HG03460 (cell line): ENCODE measurements around the gene NHERF2.

Experiments
- ATAC-seq: cut with Tn5 transposase; IDR thresholded peaks from one replicate; pipeline ENCODE4 v1.9.1; 2021; ENCODE audit not compliant: unreplicated experiment

The NHERF2 gene

DNA sequence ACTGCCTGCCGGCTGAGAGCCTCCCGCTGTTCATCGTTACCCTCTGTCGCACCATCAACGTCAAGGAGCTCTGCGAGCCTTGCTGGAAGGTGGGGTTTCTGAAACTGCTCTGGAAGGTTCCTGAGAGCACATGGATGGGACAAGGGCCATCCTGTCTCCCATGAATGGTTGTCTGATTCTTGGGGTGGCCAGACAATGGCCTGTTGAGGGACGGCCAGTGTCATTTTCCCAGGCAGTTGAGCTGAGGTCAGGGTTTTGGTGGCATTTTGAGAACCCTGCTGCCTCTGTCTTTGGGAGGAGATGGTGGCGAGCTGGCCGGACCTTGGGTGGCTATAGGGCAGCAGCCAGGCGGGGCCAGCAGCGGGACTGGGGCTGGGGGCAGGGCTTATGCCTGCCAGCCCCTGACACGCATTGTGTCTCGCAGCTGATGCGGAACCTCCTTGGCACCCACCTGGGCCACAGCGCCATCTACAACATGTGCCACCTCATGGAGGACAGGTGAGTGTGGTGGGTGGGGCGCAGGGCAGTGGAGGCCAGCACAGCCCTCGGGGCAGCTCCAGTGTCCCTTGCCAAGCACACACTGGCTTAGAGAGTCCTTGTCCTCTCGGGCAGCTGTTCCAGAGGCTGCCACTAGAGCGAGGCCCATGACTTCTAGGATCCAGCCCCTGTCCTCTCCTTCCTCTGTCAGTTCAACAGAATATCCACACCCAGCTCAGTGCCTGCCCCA, 30.1 kb downstream of the NHERF2 start:
- ATAC-seq, result no peak

DNA sequence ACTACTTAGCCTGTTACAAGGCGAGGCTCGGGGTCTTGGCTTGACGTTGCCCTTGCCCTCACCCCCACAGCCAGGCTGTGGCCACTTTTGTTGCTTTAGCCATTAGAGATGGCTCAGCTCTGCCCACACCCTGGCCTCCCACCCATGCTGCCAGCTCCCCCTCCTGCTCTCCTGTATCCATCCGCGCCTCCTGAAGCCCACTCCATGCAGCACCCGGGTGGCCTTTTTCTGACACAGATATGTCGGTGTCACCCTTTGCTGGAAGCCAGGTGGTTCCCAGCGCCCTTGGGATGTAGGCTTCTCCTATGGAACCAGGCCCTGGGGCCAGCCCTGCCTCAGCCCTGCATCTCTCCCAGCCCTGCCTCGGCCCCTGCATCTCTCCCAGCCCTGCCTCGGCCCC, 30.7 kb downstream of the NHERF2 start:
- ATAC-seq, result no peak

DNA sequence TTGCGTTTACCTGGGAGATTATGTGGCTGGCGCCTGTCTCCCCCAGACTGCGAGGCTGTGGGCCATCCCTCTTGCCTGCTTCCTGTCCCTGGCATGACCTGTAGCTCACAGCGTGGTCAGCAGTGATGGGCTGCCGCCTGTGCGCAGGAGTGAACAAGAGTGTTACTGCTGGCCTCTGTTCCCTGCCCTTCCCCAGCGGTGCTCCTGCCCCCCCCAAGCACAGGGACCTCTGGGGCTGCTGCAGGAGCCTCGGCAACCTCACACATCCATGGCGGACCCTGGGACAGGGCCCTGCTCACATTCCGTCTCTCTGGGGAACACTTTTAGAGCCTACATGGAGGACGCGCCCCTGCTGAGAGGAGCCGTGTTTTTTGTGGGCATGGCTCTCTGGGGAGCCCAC, 31.7 kb downstream of the NHERF2 start:
- ATAC-seq, result no peak

DNA sequence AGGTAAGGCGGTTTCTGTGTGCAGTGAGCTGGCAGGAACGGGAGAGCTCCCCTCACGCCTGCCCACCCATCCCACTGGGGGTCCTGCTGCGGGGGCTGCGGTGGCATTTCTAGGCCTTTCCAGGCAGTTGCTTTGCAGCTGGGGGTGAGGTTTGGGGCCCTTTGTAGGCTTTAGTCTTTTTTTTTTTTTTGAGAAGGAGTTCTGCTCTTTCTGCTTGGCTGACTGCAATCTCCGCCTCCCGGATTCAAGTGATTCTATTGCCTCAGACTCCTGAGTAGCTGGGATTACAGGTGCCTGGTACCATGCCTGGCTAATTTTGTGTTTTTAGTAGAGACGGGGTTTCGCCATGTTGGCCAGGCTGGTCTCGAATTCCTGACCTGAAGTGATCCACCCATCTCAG, 32.2 kb downstream of the NHERF2 start:
- no peak for ATAC-seq

DNA sequence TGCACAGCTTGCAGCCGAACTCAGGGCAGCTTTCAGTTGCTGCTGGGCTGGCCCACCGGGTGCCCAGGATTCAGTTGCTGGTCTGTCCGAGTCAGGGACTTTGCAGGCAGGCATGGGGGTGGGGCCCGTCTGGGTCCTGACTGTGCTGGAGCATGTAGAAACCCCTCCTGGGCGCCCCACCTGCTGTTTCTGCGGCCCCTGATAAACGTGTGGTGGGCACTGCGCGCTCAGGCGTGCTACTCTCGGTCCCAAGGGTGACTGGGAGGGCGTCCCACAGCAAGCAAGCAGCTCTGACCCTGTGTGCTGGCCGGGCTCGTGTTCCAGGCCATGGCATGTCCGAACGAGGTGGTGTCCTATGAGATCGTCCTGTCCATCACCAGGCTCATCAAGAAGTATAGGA, 33.6 kb downstream of the NHERF2 start:
- no peak for ATAC-seq

DNA sequence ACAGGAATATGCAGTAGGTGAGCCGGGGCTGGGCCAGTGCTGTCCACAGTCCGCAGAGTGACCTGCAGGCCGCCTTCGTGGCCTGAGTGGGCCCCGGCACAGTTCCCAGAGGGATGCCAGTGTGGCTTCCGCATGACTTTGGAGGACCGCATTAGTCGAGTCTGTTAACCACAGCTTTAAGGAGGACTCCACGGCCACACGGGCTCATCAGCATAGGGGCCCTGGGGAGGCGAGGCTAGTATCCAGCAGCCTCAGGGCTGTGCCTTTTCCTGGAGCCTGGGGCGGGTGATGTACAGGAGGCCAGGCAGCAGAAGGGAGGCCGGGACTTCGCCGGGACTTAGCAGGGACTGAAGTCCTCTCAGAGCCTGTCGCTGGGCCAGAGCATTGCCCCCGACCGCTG, 34.3 kb downstream of the NHERF2 start:
- ATAC-seq, result no peak

DNA sequence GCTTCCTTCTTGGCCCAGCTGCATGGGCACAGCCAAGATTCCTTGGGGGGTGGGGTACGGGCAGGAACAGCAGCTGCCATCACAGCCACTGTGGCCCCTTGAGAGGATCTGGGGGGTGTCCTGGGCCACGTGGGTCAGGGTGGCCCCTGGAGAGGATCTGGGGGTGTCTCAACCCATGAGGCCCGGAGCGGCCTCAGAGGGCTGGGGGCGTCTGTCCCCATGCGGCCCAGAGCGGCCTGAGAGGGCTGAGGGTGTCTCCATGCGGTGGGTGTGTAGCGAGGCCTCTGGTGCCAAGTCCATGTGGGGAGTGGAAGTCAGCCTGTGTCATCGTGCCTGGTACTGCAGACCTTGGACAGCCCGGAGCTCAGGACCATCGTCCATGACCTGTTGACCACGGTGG, 34.8 kb downstream of the NHERF2 start:
- no peak for ATAC-seq

DNA sequence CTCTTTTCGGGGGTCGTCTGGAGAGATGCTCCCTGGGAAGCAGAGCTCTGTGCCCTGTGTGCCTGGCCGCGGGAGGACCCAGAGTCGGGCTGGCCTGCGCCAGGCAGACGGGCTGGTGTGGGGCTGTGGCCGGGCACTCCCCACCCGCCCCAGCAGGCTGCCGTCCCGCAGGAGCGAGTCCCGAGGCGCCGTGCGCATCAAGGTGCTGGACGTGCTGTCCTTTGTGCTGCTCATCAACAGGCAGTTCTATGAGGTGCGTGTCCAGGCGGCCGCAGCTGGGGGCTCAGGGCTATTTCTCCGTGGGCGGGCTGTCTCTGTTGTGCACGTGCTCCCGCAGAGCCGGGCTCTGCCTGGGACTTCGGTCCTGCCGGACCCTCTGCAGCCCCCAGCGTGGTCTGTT, 36.1 kb downstream of the NHERF2 start:
- no peak for ATAC-seq

DNA sequence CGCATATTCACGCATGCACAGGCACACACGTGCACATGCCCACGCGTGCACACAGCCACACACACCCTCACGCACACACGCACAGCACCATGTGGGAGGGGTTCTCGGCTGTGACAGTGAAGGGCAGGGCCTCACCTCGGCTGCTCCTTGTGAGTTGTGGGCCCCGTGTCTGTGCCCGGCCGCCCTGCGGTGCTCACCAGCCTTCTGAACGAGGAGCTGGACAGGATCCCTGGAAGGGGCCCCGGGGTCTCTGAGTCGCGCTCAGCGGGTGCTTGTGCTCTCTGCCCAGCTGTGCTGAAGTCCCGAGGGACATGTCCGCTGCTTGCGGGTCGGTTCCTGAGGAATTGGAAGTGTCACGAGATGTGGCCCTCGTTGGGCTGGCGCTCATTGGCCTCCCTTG, 37.2 kb downstream of the NHERF2 start:
- no peak for ATAC-seq

DNA sequence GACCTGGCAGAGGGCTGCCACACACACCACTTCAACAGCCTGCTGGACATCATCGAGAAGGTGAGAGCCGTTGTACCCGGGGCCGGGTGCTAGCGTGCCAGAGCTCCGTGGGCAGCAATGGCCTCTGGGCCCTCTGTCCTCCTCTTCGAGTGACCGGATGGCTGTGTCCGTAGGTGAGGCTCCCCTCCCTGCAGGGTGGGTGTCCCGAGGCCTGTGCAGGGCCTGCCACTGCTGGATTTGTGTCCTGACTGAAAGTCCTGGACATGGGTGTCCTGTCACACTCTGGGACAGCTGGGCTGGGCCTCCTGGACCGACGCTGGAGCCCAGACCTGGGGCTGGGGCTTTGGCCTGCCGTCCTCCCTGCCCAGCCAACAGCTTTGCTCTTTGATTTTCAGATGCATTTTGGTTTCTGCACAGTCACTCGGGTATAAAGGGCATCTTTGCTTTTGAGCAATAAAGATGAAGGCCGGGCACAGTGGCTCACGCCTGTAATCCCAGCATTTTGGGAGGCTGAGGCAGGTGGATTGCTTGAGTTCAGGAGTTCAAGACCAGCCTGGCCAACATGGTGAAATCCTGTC, 37.8 kb downstream of the NHERF2 start:
- no peak for ATAC-seq

DNA sequence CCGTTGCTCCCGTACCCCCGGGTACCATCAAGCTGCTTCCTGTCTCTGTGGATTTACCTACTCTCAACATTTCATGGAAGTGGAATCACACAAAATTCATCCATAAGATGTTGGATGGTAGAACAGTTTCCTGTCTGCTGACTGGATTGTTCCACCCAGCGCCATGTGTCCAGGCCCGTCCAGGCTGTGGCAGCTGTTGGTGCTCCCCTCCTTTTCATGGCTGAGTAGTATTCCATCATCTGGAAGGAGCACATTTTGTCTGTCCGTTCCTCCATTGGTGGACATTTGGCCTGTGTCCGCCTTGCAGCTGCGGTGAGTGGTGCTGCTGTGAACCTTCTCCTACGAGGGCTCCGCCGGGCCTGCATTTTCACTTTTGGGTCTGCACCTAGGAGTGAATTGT, 39.4 kb downstream of the NHERF2 start:
- no peak for ATAC-seq

DNA sequence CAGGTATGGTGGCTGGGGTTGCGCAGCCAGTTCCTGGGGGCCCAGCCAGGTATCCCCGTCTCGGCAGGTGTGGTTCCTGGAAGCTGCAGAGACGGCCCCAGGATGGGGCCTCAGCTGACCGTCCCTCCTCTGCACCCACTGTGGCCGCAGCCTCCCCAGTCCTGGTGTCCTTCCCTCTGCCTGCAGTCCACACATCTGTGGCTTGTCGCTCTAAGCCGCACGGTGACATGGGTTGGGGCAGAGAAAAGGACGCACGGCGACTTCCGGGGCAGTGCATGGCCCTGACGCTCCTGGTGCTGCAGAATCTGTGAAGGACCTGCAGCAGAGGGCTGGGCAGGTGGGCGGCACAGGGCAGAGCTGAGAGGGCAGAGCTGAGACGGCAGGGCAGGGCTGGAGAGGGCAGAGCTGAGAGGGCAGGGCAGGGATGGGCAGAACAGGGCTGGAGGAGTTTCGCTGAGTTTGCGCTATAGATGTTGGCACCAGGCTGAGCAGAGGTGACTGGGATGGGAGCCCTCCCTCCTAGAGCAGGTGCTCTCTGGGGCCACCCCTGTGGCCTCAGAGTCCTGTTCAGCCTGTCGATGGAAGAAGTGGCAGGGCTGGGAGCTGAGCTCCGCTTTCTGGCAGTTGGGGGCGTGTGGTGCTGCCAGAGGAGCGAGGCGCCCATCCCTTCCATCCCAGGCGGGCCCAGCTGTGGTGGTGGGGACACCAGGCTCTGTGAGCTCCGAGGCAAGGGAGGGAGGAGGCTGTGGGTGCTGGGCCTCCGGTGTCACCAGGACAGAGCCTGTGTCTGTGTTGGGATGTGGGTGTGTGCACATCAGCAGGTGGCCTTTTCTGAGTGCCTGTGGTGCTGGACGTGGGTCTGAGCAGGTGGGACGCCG, 44.1 kb downstream of the NHERF2 start:
- no peak for ATAC-seq

DNA sequence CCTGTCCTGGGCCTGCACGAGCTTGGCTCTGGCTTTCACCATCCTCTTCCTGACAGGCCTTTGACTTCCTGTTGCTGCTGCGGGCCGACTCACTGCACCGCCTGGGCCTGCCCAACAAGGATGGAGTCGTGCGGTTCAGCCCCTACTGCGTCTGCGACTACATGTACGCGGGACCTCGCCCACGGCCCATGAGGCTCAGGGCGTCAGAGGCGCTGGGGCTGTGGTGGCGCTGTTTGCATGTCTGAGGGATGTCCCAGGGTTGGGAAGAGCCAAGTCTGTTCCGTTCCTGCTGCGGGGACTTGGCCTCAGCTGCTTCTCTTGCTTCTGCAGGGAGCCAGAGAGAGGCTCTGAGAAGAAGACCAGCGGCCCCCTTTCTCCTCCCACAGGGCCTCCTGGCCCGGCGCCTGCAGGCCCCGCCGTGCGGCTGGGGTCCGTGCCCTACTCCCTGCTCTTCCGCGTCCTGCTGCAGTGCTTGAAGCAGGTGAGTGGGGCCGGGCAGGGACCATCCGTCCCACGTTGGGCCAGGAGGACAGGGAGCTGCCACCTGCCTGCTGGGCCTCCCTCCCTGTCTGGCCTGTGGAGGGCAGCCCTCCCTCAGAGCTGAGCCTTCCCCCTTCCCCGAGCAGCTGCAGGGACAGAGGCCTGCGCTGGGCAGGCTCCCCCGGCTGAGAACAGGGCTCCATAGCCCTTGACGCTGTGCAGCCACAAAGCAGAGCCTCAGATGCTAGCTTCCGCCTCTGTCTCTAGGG, 44.9 kb downstream of the NHERF2 start:
- no peak for ATAC-seq

DNA sequence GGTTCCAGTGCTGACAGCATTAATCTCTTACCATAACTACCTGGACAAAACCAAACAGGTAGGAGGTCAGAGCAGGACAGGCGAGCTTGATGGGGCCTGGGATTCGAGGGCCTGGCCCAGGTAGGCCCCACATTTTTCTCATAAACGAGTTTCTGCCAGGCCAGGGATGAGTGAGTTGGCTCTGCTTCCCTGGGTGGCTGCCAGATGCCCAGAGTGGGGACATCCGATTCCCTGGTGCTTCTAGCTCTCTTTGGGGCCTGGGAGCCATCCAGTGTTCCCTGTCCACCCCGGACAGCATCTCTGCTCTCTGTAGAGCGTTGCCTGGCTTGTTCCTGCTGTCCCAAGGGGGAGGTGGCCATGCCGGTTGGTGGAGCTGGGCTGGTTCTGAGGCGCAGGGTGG, 46.2 kb downstream of the NHERF2 start:
- no peak for ATAC-seq

DNA sequence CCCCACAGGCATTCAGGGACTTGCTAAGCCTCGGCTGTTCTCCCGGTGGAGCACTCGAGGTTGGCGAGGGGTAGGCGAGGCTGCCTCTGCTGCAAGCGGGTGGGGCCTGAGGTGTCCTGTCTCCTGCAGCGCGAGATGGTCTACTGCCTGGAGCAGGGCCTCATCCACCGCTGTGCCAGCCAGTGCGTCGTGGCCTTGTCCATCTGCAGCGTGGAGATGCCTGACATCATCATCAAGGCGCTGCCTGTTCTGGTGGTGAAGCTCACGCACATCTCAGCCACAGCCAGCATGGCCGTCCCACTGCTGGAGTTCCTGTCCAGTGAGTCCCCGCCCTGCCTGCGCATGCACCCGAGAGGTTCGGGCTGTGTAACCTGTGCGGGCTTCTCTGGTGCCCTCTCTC, 47.4 kb downstream of the NHERF2 start:
- ATAC-seq, result no peak

DNA sequence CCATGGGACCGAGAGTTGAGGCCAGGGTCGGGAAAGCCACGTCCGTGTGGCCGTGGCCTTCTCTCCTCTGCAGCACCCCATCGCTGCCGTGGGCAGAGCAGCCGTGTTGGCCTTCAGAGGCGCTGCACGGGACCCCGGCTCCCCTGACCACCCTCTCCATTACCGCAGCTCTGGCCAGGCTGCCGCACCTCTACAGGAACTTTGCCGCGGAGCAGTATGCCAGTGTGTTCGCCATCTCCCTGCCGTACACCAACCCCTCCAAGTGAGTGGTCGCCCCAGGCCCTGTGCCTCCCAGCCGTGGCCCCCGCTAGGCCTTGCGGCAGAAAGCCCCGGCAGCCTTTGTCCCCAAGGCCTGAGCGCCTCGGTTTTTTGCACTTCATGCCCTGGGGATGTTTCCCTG, 48.9 kb downstream of the NHERF2 start:
- no peak for ATAC-seq

DNA sequence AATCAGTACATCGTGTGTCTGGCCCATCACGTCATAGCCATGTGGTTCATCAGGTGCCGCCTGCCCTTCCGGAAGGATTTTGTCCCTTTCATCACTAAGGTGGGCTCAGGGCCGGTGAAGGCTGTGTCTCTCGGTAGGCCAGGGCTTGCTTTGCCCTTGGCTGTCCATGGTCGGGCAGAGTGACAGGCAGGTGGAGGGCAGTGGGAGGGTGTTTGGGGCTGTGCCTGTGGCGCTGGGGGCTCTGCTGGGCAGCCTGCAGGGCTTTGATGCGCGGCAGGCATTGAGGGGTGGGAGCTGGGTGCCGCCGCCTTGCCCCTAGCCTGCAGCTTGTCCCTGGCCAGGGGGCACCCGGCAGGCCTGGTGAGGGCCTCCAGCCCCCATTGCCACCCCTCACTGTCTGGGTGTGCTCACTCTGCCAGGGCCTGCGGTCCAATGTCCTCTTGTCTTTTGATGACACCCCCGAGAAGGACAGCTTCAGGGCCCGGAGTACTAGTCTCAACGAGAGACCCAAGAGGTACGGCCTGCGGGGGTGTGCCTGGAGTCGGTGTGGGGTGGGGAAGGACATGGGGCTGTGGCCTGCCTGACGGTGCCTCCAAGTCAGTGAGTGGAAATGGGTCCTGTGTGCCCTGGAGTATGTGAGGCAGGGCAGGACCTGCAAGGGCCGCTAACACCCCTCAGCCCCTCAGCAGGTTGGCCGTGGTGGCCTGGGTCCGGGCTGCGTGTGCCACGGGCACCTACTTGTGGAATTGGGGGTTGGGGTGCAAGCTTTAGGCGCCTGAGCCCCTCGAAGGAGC, 49.6 kb downstream of the NHERF2 start:
- ATAC-seq, result no peak

DNA sequence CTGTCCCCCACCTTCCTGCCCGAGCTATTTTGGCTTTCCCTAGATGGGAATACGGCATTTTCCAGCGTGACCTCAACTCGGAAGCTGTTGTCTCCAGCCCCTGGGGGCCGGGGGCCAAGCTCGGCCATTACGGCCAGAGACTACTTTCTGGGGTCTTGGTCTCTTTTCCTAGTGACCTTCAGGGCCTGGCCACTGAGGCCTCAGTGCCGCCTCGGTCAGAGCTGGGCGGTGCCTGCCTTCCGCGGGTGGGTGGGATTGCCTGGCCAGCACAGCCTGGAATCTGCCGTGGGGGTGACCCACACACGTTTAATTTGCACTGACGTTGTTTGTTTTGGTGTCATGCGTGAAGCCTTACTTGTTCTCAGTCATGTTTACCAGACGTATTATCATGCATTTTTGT, 50.3 kb downstream of the NHERF2 start:
- no peak for ATAC-seq

DNA sequence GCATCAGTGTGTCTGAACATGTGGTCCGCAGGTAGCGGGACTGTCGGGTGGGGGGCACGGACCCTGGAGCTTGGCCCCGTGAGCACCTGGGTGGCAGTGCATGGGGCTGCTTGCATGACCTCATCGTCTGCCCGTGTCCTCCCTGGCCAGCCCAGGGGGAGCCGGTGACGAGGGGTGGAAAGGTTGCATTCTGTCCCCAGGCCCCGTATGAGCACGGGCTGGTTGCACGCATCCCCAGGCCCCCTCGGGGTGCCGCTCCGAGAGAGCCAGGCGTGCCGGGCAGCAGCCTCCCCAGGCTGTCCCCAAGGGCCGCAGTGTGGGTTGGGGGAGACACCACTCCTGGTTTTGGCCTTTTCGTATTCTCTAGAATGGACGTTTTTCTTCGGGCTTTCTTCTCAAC, 51.0 kb downstream of the NHERF2 start:
- ATAC-seq, result no peak

DNA sequence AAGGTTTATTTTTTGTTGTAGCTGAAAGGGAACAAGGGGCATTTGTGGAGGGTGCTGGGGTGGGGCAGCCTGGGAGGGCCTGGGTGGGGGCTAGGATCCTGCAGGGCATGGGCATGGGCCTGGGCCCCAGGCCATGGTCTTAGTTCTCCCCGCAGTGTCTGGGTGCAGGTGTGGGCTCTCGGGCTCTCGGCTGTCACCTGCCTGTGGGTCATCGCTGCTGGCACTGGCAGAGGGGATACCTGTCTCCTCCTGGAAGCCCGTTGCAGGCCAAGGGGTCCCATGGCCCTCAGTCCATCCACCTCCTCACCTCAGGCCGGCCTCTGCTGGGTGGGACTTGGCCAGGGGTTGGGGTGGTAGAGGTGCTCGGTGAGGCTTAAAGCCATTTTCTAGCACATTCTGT, 51.4 kb downstream of the NHERF2 start:
- ATAC-seq, result no peak

DNA sequence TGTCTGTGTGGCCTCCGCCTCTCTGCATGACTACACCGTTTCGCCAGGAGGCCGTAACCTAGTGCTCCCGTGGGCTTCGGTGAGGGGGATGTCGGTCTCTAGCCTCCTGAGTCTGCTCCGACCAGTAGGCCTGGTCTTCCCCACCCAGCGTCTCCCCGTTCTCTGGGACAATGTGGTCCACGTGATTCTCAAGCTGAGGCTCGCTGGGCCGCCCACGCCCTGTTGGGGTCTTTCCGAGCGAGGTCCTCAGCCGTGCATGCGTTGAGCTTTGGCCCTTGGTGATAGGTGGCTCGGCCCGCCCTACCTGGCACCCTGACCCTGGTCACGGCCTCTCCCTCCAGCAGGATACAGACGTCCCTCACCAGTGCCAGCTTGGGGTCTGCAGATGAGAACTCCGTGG, 52.0 kb downstream of the NHERF2 start:
- no peak for ATAC-seq
